BE2C (cell line): ENCODE measurements around the gene RPP38.

ENCODE experiments used
- DNase-seq: peaks from one replicate; pipeline ENCODE4 v3.0.0-alpha.2; 2020
- H3K27me3 ChIP-seq: fragments of 250-450 bp; sonication (Bioruptor Pico); 2 replicates; pipeline ENCODE4 v1.5.1; 2020; ENCODE audit warnings: mild to moderate bottlenecking
- H3K36me3 ChIP-seq: fragments of 250-450 bp; sonication (Bioruptor Pico); 2 replicates; pipeline ENCODE4 v1.5.1; 2020; ENCODE audit warnings: mild to moderate bottlenecking
- H3K4me1 ChIP-seq: fragments of 250-450 bp; sonication (Bioruptor Pico); 2 replicates; pipeline ENCODE4 v1.5.1; 2020
- H3K4me3 ChIP-seq: 2 replicates; pipeline ENCODE4 v1.5.1; 2011; ENCODE audit warnings: low read depth, low read length
- H3K9me3 ChIP-seq: fragments of 250-450 bp; sonication (Bioruptor Pico); 2 replicates; pipeline ENCODE4 v1.5.1; 2020
- CTCF ChIP-seq: IDR thresholded peaks from 2 replicates; pipeline ENCODE4 v1.5.1; 2012; ENCODE audit warnings: mild to moderate bottlenecking, low read depth, low read length

Gene RPP38

GRCh38 chr10:15149042-15149771 lies 52.1 kb downstream of the RPP38 start:
- Histone ChIP-seq H3K4me3 (no peak overlapping the region), H3K36me3 (no peaks in the 10 kb centered on the region), H3K9me3 (no peaks in the 10 kb centered on the region), H3K4me1 (no peaks in the 10 kb centered on the region), H3K27me3 (no peaks in the 10 kb centered on the region)
- no peak for DNase-seq
- no peak for TF ChIP-seq CTCF

GRCh38 chr10:15150563-15150962 lies 53.4 kb downstream of the RPP38 start:
- DNase-seq, result no peak
- no peaks in the 10 kb centered on the region for H3K27me3 ChIP-seq
- H3K36me3 ChIP-seq, result no peaks in the 10 kb centered on the region
- TF ChIP-seq CTCF, result no peak
- H3K4me1 ChIP-seq, result no peaks in the 10 kb centered on the region
- no peaks in the 10 kb centered on the region for H3K9me3 ChIP-seq
- H3K4me3 ChIP-seq, result no peak overlapping the region

- DNase-seq, result no peak
Observed at GRCh38 chr10:15152556-15152955, 55.4 kb downstream of the RPP38 start.

More at GRCh38 chr10:15152556-15152955, 55.4 kb downstream of the RPP38 start:
- no peak overlapping the region for H3K4me3 ChIP-seq
- H3K36me3 ChIP-seq, result no peaks in the 10 kb centered on the region
- no peak for TF ChIP-seq CTCF
- no peaks in the 10 kb centered on the region for H3K9me3 ChIP-seq
- no peaks in the 10 kb centered on the region for H3K4me1 ChIP-seq
- no peaks in the 10 kb centered on the region for H3K27me3 ChIP-seq
